Body of pancreas (tissue), 4 donors: Measurements from ENCODE around the gene AJUBA. TPM values are rescaled to one million over a fixed set of nuclear protein-coding genes. Genes with fewer than 3 reads are reported as not detected.

Source experiments
- ATAC-seq: fragments of 150-250 bp; one replicate; pipeline ENCODE4 v1.9.1; 2016
- DNase-seq, 4 donors: peaks; one replicate each; pipeline ENCODE4 v3.0.0-alpha.2; 2019
- H3K27ac ChIP-seq, 4 donors: fragments of 200-600 bp; sonication (generic); 1 replicate in 3 of 4; 2 replicates in 1 of 4; pipeline versions ENCODE4 v1.5.1 to v1.6.1; 2016 to 2019; ENCODE audit warnings: mild to moderate bottlenecking in 1 of 4, mixed read lengths in 1 of 4, moderate library complexity in 1 of 4
- H3K27me3 ChIP-seq, 2 donors: fragments of 200-600 bp; sonication (generic); one replicate each; pipeline ENCODE4 v1.6.0; 2016; ENCODE audit warnings: mild to moderate bottlenecking in 1 of 2
- H3K36me3 ChIP-seq, 2 donors: fragments of 200-600 bp; sonication (generic); replicated peaks in 1 of 2; 2 replicates each; pipeline ENCODE4 v1.5.1; 2016; ENCODE audit warnings: low read depth in 2 of 2; ENCODE audit not compliant: insufficient read depth in 1 of 2
- H3K4me1 ChIP-seq: fragments of 200-600 bp; sonication (generic); one replicate; pipeline ENCODE4 v1.6.0; 2016
- H3K4me3 ChIP-seq, 2 donors: fragments of 200-600 bp; sonication (generic); 1 replicate in 1 of 2; 2 replicates in 1 of 2; pipeline ENCODE4 v1.5.1; 2016 to 2019
- H3K9me3 ChIP-seq, 3 donors: fragments of 200-600 bp; sonication (generic); 1 replicate in 2 of 3; 2 replicates in 1 of 3; pipeline ENCODE4 v1.5.1; 2016
- CTCF ChIP-seq, 7 experiments: fragments of 450-650 bp in 4 of 7; fragments of 200-600 bp in 3 of 7; sonication (generic) in 3 of 7; IDR thresholded peaks; one replicate each; pipeline ENCODE4 v1.5.1; 2016 to 2019; ENCODE audit warnings: antibody characterized with exemption in 7 of 7
- POLR2A ChIP-seq, 3 donors: fragments of 450-650 bp; IDR thresholded peaks; one replicate each; pipeline ENCODE4 v1.6.1; 2016; ENCODE audit warnings: antibody characterized with exemption in 3 of 3, mild to moderate bottlenecking in 2 of 3
- WGBS, 2 donors: methylation state at CpG; one replicate each; pipeline ENCODE4 v1.1.5; 2017; 5-methylcytosine and 5-hydroxymethylcytosine counted together
- intact Hi-C: fragments of 100-400 bp; cut with DNase I; formaldehyde crosslinking; loops from one replicate; pipeline ENCODE4 v1.15.1; 2023
- total RNA-seq, 2 donors: library from RNA; depleted of rRNA; stranded (reverse); fragments of >200 nt; gene quantifications; one replicate each; pipeline ENCODE4 v1.1.0, GENCODE V29; 2016

Gene AJUBA
- total RNA-seq, 2 donors from 2014 or later, result 15.8 to 19.5 TPM

- no peak for DNase-seq
- Histone ChIP-seq H3K9me3 (no peaks in the 10 kb centered on the region), H3K27me3 (no peaks in the 10 kb centered on the region), H3K4me3 (no peak overlapping the region), H3K27ac (no peak overlapping the region), H3K4me1 (peaks cover 4% of the 10 kb centered on the region), H3K36me3 (no peaks in the 10 kb centered on the region)
- TF ChIP-seq POLR2A (IDR thresholded peaks at IDR 0.05) (no peak), CTCF (IDR thresholded peaks at IDR 0.05) (no peak)
- no peak for ATAC-seq
- intact Hi-C loops, result no loop called here
- 62 to 66% methylated on average over 6 of the region's 6 CpGs for WGBS, 2 donors
Measured at GRCh38 chr14:23013054-23013748, 30.9 kb upstream of the AJUBA start.

- no peaks in the 10 kb centered on the region for H3K27me3 ChIP-seq
Measured at GRCh38 chr14:23009939-23010726, 27.8 kb upstream of the AJUBA start, which contains the start of gene C14orf93. Gene C14orf93 (minus strand): TSS chr14:23010143. CDS start chr14:22999023, 11,120 bp downstream.

GRCh38 chr14:23009483-23009938 is 27.2 kb upstream of the AJUBA start:
- peak overlapping the region in 1 of 2 donors; percentile 0 for H3K4me3 ChIP-seq
- peaks cover 18% of the 10 kb centered on the region for H3K4me1 ChIP-seq
- WGBS, 2 donors, result 23 to 26% methylated on average over 8 of the region's 8 CpGs
- H3K9me3 ChIP-seq, result no peaks in the 10 kb centered on the region
- TF ChIP-seq POLR2A (IDR thresholded peaks at IDR 0.05) (no peak), CTCF (IDR thresholded peaks at IDR 0.05) (no peak)
- H3K27ac ChIP-seq, result peak overlapping the region in 3 of 4 donors; percentile 77 to 83 (median 82)
- H3K27me3 ChIP-seq, result no peaks in the 10 kb centered on the region
- intact Hi-C loops, result no loop called here
- no peak for ATAC-seq
- no peak for DNase-seq
- no peaks in the 10 kb centered on the region for H3K36me3 ChIP-seq

More at GRCh38 chr14:23009939-23010726, 27.8 kb upstream of the AJUBA start, which contains the start of gene C14orf93:
- Histone ChIP-seq H3K9me3 (no peaks in the 10 kb centered on the region), H3K36me3 (no peaks in the 10 kb centered on the region), H3K4me1 (peaks cover 18% of the 10 kb centered on the region), H3K4me3 (peak within 1 kb of the TSS in 1 of 2 donors; percentile 0), H3K27ac (peak within 1 kb of the TSS; percentile 63 to 83 (median 80))
- peak in 1 of 7 experiments; percentile 22 for TF ChIP-seq CTCF (IDR thresholded peaks at IDR 0.05)
- peak in 2 of 3 donors; percentile 46 to 49 for TF ChIP-seq POLR2A (IDR thresholded peaks at IDR 0.05)
- peak; percentile 84 to 90 (median 86) for DNase-seq
- intact Hi-C loops, result no loop called here
- ATAC-seq, result peak; percentile 50
- 1% methylated on average over 38 to 40 of the region's 40 CpGs for WGBS, 2 donors

- intact Hi-C loops, result no loop called here
- peak overlapping the region in 1 of 4 donors; percentile 82 for H3K27ac ChIP-seq
Measured at GRCh38 chr14:23008831-23009230, 26.5 kb upstream of the AJUBA start.

More at GRCh38 chr14:23008831-23009230, 26.5 kb upstream of the AJUBA start:
- Histone ChIP-seq H3K4me1 (peaks cover 18% of the 10 kb centered on the region), H3K9me3 (no peaks in the 10 kb centered on the region), H3K4me3 (no peak overlapping the region), H3K27me3 (no peaks in the 10 kb centered on the region), H3K36me3 (no peaks in the 10 kb centered on the region)
- TF ChIP-seq CTCF (IDR thresholded peaks at IDR 0.05), result no peak
- no peak for TF ChIP-seq POLR2A (IDR thresholded peaks at IDR 0.05)
- DNase-seq (no peak), ATAC-seq (no peak)
- 30% methylated on average over 3 of the region's 3 CpGs for WGBS, 2 donors
